Brain microvascular endothelial cell (primary cell): ENCODE measurements around the gene PSMD3.

ENCODE experiments used
- DNase-seq: peaks from one replicate; pipeline ENCODE4 v3.0.0-alpha.2; 2020
- H3K27ac ChIP-seq: fragments of 250-450 bp; sonication (Bioruptor Pico); 2 replicates; pipeline ENCODE4 v1.5.1; 2020; ENCODE audit warnings: mild to moderate bottlenecking, moderate library complexity
- H3K27me3 ChIP-seq: fragments of 250-450 bp; sonication (Bioruptor Pico); replicated peaks from 2 replicates; pipeline ENCODE4 v1.5.1; 2020; ENCODE audit warnings: mild to moderate bottlenecking
- H3K36me3 ChIP-seq: fragments of 250-450 bp; sonication (Bioruptor Pico); replicated peaks from 2 replicates; pipeline ENCODE4 v1.5.1; 2020; ENCODE audit warnings: mild to moderate bottlenecking
- H3K4me3 ChIP-seq: 2 replicates; pipeline ENCODE4 v1.5.1; 2011; ENCODE audit warnings: low read depth, mild to moderate bottlenecking, control low read depth, low read length, moderate library complexity
- in situ Hi-C: cut with HindIII; loops from 2 replicates; pipeline ENCODE4 v1.10.0; 2017; ENCODE audit warnings: low sequenced_read_pairs, low pct_ligation_motif_present
- TF ChIP-seq, protein P1 (sequence below): IDR thresholded peaks from 2 replicates; pipeline ENCODE4 v1.5.1; 2011; ENCODE audit warnings: low read depth, mild to moderate bottlenecking, moderate library complexity, low read length, control low read depth, inconsistent platforms; ENCODE audit errors: missing control alignments

Gene PSMD3

DNA sequence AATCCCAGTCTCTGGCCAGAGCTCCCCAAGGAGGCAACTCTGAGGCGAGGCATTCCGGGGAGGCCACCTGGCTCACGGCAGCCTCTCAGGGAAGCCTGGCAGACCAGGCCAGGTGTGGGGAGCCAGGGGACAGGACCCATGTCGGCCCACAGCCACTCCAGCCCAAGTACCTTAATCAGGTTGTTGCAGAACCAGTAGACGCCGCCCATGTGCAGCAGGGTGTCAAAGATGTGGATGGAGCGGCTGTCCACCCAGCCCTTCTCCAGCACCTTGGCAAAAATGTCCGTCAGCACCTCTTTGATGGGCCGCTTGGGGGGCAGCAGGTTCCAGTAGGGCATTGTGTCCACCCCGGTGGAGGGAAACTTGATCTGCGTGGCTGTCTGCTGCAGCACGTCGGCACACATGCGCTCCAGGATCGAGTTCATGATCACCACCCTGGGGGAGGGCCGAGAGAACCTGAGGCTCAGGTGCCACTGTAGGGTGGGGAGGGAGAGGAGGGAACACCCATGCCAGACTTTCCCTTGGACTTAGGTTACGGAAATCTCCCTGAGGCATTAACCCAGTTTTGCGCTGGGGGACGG is 42.4 kb downstream of the PSMD3 start:
- Histone ChIP-seq H3K27ac (no peak overlapping the region), H3K27me3 (no peaks in the 10 kb centered on the region), H3K4me3 (no peak overlapping the region), H3K36me3 (peaks cover 12% of the 10 kb centered on the region)
- DNase-seq, result no peak
- TF ChIP-seq, protein P1, sequence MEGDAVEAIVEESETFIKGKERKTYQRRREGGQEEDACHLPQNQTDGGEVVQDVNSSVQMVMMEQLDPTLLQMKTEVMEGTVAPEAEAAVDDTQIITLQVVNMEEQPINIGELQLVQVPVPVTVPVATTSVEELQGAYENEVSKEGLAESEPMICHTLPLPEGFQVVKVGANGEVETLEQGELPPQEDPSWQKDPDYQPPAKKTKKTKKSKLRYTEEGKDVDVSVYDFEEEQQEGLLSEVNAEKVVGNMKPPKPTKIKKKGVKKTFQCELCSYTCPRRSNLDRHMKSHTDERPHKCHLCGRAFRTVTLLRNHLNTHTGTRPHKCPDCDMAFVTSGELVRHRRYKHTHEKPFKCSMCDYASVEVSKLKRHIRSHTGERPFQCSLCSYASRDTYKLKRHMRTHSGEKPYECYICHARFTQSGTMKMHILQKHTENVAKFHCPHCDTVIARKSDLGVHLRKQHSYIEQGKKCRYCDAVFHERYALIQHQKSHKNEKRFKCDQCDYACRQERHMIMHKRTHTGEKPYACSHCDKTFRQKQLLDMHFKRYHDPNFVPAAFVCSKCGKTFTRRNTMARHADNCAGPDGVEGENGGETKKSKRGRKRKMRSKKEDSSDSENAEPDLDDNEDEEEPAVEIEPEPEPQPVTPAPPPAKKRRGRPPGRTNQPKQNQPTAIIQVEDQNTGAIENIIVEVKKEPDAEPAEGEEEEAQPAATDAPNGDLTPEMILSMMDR, result no peak
- in situ Hi-C loops, result no loop called here

DNA sequence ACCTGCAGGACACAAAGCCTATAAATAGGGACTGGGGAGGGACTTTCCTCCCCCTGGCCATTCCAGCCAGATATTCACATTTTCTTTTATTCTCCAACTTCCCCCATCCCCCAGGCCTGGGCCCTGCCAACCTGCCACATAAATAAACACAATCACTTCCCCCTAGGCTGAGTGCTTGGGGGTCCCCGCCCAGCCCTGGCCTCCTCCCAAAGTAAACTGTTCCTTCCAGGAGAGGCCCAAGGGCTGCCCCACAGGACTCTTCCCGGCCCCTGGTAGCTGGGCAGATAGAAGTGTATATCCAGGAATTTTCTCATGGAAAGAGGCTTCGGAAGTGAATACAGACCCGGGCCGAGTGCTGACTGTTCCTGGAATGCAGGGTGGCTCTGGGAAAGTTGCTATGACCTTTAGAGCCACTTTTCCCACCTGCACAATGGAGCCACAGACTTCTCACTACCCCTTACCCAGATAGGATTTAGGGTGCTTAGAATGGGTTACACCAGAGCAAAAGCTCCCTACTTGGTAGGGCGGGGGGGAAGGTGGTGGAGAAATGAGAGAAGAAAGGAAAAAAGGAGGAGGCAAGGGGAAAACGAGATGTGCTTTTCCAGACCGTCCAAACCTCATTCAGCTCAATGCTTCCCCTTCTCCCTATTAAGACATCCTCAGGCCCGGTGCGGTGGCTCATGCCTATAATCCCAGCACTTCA is 43.1 kb downstream of the PSMD3 start:
- no peak for DNase-seq
- in situ Hi-C loops, result no loop called here
- no peak overlapping the region for H3K27ac ChIP-seq
- H3K27me3 ChIP-seq, result no peaks in the 10 kb centered on the region
- peaks cover 18% of the 10 kb centered on the region for H3K36me3 ChIP-seq
- H3K4me3 ChIP-seq, result no peak overlapping the region
- TF ChIP-seq, protein P1, result no peak

DNA sequence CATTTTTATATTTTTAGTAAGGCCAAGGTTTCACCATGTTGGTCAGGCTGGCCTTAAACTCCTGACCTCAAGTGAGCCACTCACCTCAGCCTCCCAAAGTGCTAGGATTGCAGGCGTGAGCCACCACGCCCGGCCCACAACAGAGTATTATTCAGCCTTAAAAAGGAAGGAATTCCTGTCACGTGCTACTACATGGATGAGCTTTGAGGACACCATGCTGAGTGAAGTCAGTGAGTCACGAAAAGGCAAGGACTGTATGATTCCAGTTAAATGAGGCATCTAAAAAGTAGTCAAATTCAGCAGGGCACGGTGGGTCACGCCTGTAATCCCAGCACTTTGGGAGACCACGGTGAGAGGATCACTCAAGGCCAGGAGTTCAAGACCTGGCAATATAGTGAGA is 44.3 kb downstream of the PSMD3 start:
- peaks cover 26% of the 10 kb centered on the region for H3K36me3 ChIP-seq
- in situ Hi-C loops, result no loop called here
- no peak overlapping the region for H3K4me3 ChIP-seq
- no peaks in the 10 kb centered on the region for H3K27me3 ChIP-seq
- H3K27ac ChIP-seq, result peak overlapping the region; percentile 55
- DNase-seq, result peak; percentile 72
- TF ChIP-seq, protein P1, result no peak

DNA sequence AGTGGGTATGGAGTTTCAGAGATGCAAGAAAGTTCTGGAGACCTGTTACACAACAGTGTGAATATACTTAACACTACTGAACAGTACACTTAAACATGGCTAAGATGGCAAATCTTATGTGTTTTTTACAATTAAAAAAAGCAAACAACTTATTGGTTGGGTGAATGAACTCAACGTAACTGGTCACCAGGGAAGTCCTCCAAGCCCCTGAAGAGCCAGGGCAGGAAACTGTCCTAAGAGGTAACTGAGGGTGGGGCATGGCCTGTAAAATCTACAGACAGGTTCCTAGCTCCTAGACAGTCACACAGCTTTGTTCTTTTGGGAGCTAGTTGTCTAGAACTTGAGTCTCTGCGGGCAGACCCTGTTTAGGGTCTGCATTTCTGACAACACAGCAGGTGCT is 45.0 kb downstream of the PSMD3 start:
- in situ Hi-C loops, result no loop called here
- TF ChIP-seq, protein P1, result no peak
- peaks cover 28% of the 10 kb centered on the region for H3K36me3 ChIP-seq
- DNase-seq, result no peak
- no peak overlapping the region for H3K4me3 ChIP-seq
- H3K27ac ChIP-seq, result peak overlapping the region; percentile 55
- no peaks in the 10 kb centered on the region for H3K27me3 ChIP-seq

DNA sequence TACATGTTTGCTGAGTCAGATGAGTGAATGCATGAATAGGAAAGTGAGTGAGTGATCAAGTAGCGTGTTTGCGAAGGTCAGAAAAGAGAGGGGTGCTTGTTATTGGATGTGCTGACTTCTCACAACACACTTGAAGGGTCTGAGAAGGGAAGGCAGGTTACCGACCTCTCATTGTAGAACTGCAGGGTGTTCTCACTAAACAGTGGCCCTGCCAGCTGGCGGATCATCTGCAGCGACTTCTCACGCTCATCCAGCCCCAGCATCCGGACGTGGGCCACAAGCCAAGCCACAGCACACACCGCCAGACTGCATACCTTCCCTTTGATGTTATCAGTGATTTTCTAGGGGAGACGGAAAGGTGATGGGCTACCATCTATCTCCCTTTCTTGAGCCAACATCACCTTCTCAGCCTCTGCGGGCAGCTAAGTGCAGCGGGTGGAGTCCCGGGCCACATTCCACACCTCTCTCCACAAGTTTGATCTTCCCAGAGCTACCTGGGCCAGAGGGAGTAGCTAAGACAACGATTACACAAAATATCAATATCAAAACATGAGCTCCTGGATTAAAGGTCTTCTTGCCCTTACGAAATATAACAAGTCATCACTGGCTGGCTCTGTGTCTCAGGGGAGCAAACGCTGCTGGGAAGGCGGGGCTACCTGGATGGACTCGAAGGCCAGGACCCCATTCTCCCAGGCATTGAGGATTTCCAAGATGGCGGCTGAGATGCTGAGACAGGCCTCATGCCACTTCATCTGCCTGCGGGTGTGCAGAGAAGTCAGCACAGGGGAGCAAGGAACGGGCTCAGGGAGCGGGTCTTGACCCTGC is 45.6 kb downstream of the PSMD3 start:
- peak; percentile 29 for DNase-seq
- no peaks in the 10 kb centered on the region for H3K27me3 ChIP-seq
- H3K4me3 ChIP-seq, result no peak overlapping the region
- peaks cover 32% of the 10 kb centered on the region for H3K36me3 ChIP-seq
- H3K27ac ChIP-seq, result no peak overlapping the region
- TF ChIP-seq, protein P1, result no peak
- in situ Hi-C loops, result no loop called here
